Erythroblast (primary cell): Measurements from ENCODE around the gene ERCC4.

Source experiments
- GATA1 ChIP-seq: IDR thresholded peaks from 2 replicates; pipeline ENCODE4 v1.6.1; 2011; ENCODE audit warnings: low read depth, mild to moderate bottlenecking, control low read depth, low read length, moderate library complexity
- POLR2A ChIP-seq: IDR thresholded peaks from 2 replicates; pipeline ENCODE4 v1.6.1; 2011; ENCODE audit warnings: mild to moderate bottlenecking, low read length

DNA sequence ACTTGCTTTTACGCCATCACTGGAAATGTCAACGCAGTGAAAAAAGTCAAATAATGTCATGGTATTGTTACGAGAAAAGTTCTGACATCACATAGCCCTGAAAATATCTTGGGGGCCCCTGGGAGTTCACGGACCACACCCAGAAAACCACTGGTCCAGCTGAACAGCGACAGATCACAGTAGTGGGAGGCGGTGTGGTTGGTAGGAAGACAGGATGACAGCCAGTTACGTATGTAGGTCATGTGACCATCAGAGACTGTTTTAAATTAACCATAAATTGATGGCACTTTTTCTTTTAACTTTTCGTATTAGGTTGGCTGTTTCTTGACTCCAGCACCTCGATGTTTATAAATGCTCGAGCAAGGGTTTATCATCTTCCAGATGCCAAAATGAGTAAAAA lies 11.9 kb downstream of the ERCC4 start:
- TF ChIP-seq POLR2A, result no peak
- TF ChIP-seq GATA1, result no peak
